Activated naive CD8-positive, alpha-beta T cell treated with anti-CD3 and anti-CD28 coated beads, Interleukin-2, amount 50 U/mL, for 24 hours (primary cell): ENCODE results near the gene RELB.
"Not testable (repeated sequence)": the region's sequence is repeated elsewhere in the genome, so short reads cannot be mapped to it uniquely, and the experiment has no call there.

Source experiments
- ATAC-seq: fragments of 150-1000 bp; cut with Tn5 transposase; one replicate; pipeline ENCODE4 v1.10.0; 2021
- DNase-seq: peaks from one replicate; pipeline ENCODE4 v3.0.0; 2021
- H3K27ac Mint-ChIP-seq: one replicate; pipeline ENCODE4 v1.8.0; 2021; ENCODE audit warnings: mild to moderate bottlenecking, mixed read lengths
- H3K27me3 Mint-ChIP-seq: one replicate; pipeline ENCODE4 v1.8.0; 2021; ENCODE audit warnings: mixed read lengths
- H3K36me3 Mint-ChIP-seq: one replicate; pipeline ENCODE4 v1.8.0; 2021; ENCODE audit warnings: low read depth, mixed read lengths
- H3K4me1 Mint-ChIP-seq: one replicate; pipeline ENCODE4 v1.8.0; 2021; ENCODE audit warnings: mixed read lengths
- H3K4me3 Mint-ChIP-seq: one replicate; pipeline ENCODE4 v1.8.0; 2021; ENCODE audit warnings: mild to moderate bottlenecking, moderate library complexity, mixed read lengths
- H3K9me3 Mint-ChIP-seq: one replicate; pipeline ENCODE4 v1.8.0; 2021; ENCODE audit warnings: mixed read lengths

The RELB gene

GRCh38 chr19:45001087-45001739, at the start of gene RELB:
TSS of gene RELB (plus strand) at chr19:45001464. CDS start at chr19:45001580, 116 bp downstream.
- peaks cover 20% of the 10 kb centered on the region for H3K4me1 Mint-ChIP-seq
- peak within 1 kb of the TSS; percentile 96 for H3K27ac Mint-ChIP-seq
- peak within 1 kb of the TSS; percentile 92 for H3K4me3 Mint-ChIP-seq
- no peaks in the 10 kb centered on the region for H3K27me3 Mint-ChIP-seq
- H3K9me3 Mint-ChIP-seq = no peaks in the 10 kb centered on the region
- peak; percentile 68 for ATAC-seq
- H3K36me3 Mint-ChIP-seq = peaks cover 16% of the 10 kb centered on the region
- DNase-seq = peak; percentile 98

DNA sequence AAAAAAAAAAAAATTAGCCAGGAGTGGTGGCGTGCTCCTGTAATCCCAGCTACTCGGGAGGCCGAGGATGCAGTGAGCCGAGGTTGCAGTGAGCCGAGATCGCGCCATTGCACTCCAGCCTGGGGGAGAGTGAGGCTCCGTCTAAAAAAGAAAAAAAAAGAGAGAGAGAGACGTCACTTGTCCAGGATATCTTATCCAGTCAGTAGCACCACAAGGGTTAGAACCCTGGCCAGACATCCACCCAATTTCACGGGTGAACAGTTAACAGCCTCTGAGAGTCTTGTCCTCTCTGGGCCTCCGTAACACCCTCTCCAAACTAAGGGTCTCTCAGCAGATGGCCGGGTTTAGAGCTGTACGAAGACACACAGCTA, 47.0 kb upstream of the RELB start:
- DNase-seq (no peak), ATAC-seq (no peak)
- Mint-ChIP-seq H3K9me3 (no peaks in the 10 kb centered on the region), H3K36me3 (peaks cover 6% of the 10 kb centered on the region), H3K4me1 (peaks cover 45% of the 10 kb centered on the region), H3K4me3 (peak overlapping the region; percentile 93), H3K27me3 (no peaks in the 10 kb centered on the region), H3K27ac (peak overlapping the region; percentile 97)

- peak within 1 kb of the TSS; percentile 97 for H3K27ac Mint-ChIP-seq
- peaks cover 6% of the 10 kb centered on the region for H3K36me3 Mint-ChIP-seq
- H3K27me3 Mint-ChIP-seq = no peaks in the 10 kb centered on the region
- peak within 1 kb of the TSS; percentile 93 for H3K4me3 Mint-ChIP-seq
- peaks cover 51% of the 10 kb centered on the region for H3K4me1 Mint-ChIP-seq
- H3K9me3 Mint-ChIP-seq = no peaks in the 10 kb centered on the region
- DNase-seq = peak; percentile 97
- peak; percentile 92 for ATAC-seq
These were observed 46.4 kb upstream of the RELB start, which contains the start of gene CLPTM1 for GRCh38 chr19:44954649-44955504. TSS of gene CLPTM1 (plus strand) at chr19:44955380. CDS start at chr19:44955396, 16 bp downstream.

DNA sequence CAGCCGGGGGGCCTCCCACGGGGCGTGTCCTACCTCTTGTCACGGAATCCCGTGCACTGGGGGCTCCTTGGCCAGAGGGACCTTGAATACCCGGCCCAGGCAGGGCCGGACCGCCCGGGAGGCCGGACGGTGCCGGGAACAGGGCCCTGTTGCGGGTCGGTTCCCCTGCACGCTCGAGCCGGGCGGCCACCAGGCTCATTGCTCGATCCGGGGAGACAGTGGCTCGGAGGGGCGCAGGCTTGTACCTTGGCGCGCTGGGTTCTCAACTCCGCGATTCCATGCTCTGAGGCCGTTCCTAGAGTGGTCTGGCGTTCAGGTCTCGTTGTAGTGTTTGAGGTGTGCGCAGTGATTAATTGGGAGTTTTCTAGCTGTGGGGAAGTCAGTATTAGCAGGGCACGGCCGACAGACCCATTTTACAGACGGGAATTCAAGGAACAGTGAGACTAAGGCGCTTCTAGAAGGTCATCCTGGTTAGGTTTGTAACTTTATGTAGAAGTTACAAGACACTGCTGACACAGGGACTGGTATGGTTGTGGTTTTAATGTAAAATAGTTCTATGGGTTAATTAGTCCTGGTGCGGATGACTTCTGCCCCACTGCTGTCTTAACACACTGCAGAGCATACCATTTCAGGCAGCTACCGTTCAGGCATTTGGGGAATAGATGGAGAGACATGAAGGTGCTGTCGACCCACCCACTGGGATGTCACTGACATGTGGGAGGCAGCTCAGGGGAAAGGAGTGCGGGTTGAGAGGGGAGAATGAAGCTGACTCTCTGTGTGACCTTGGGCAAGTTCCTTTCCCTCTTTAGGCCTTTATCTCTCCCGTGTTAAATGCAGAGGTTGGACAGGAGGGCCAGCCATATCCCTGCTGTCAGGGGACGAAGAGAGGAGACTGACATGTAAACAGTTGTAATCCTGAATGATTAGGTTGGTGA, 45.5 kb upstream of the RELB start:
- Mint-ChIP-seq H3K27me3 (no peaks in the 10 kb centered on the region), H3K4me1 (peaks cover 56% of the 10 kb centered on the region), H3K27ac (peak overlapping the region; percentile 92), H3K4me3 (peak overlapping the region; percentile 93), H3K36me3 (peaks cover 6% of the 10 kb centered on the region), H3K9me3 (no peaks in the 10 kb centered on the region)
- DNase-seq = no peak
- ATAC-seq = peak; percentile 8

DNA sequence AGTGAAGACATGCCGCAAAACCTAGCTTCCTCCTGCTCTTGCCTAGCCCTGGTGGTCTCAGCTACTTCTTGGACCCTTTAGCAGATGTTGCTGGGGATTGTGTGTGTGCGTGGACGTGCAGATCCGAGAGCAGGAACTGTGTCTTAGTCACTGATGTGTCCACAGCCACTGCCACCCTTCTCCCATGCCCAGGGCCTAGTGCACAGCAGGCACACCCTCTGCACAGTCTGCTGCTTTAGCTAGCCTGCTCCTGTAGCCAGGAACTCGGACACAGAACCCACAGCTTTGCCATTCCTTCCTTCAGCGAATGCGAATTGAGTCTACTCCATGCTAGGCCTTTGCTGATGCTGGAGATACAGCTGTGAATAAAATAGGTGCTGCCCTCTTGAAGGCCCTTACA, 43.7 kb upstream of the RELB start:
- Mint-ChIP-seq H3K27me3 (no peaks in the 10 kb centered on the region), H3K9me3 (no peaks in the 10 kb centered on the region), H3K36me3 (peaks cover 10% of the 10 kb centered on the region), H3K27ac (peak overlapping the region; percentile 72), H3K4me3 (no peak overlapping the region), H3K4me1 (peaks cover 57% of the 10 kb centered on the region)
- DNase-seq (no peak), ATAC-seq (no peak)

DNA sequence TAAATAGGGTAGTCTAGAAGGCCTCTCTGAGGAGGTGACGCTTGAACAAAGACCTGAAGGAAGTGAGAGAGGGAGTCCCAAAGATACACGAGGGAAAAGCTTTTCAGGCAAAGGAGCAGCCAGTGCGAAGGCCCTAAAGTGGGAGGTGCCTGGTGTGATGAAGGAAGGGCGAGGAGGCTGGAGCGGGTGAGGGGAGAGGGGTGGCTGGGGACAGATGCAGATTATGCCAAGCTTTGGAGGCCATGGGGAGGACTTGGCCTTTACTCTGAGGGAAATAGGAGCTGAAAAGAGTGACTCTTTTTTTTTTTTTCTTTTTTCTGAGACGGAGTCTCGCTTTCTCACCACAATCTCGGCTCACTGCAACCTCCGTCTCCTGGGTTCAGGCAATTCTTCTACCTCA, 43.2 kb upstream of the RELB start:
- peak overlapping the region; percentile 72 for H3K27ac Mint-ChIP-seq
- DNase-seq = no peak
- no peak for ATAC-seq
- no peaks in the 10 kb centered on the region for H3K9me3 Mint-ChIP-seq
- peaks cover 57% of the 10 kb centered on the region for H3K4me1 Mint-ChIP-seq
- no peak overlapping the region for H3K4me3 Mint-ChIP-seq
- H3K27me3 Mint-ChIP-seq = no peaks in the 10 kb centered on the region
- H3K36me3 Mint-ChIP-seq = peaks cover 10% of the 10 kb centered on the region

DNA sequence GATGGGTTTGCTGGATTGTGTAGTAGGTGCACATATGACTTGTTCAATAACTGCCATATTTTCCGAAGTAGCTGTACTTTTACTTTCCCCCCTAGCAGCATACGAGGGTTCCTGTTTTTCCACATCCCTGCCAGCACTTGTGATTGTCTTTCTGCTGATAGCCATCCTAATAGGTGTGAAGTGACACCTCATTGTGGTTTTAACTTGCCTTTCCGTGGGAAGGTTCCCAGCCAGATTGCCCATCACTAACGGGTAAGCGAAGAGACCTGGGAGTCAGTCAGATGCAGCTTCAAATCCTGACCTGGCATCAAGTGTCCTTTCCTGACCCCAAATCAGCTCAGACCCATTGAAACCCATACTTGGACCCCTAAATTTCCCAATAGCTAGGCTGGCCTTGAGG, 41.6 kb upstream of the RELB start:
- H3K9me3 Mint-ChIP-seq = no peaks in the 10 kb centered on the region
- no peak for DNase-seq
- peak overlapping the region; percentile 72 for H3K27ac Mint-ChIP-seq
- ATAC-seq = no peak
- H3K4me3 Mint-ChIP-seq = no peak overlapping the region
- H3K27me3 Mint-ChIP-seq = no peaks in the 10 kb centered on the region
- peaks cover 48% of the 10 kb centered on the region for H3K4me1 Mint-ChIP-seq
- peaks cover 13% of the 10 kb centered on the region for H3K36me3 Mint-ChIP-seq

- Mint-ChIP-seq H3K36me3 (peaks cover 15% of the 10 kb centered on the region), H3K9me3 (no peaks in the 10 kb centered on the region), H3K4me1 (peaks cover 41% of the 10 kb centered on the region), H3K27ac (peak overlapping the region; percentile 33), H3K4me3 (no peak overlapping the region), H3K27me3 (no peaks in the 10 kb centered on the region)
- DNase-seq = no peak
- ATAC-seq = no peak
These were observed 40.1 kb upstream of the RELB start for GRCh38 chr19:44960906-44961728.

DNA sequence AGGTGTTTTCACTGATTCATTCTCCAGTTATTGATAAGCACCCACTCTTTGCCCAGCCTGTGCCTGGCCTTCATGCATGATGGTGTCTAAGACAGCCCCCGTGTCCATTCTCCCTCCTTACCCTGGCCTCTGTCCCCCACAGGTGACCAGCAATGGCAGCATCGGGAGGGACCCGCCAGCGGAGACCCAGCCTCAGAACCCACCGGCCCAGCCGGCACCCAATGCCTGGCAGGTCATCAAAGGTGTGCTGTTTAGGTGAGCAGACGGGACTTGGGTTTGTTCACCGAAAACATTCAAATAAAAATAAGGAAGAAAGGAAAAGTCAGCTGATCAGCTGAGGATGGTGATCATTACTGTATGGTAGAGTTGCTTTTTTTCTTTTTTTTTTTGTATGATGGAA, 39.4 kb upstream of the RELB start:
- Mint-ChIP-seq H3K9me3 (no peaks in the 10 kb centered on the region), H3K27ac (peak overlapping the region; percentile 33), H3K36me3 (peaks cover 15% of the 10 kb centered on the region)

DNA sequence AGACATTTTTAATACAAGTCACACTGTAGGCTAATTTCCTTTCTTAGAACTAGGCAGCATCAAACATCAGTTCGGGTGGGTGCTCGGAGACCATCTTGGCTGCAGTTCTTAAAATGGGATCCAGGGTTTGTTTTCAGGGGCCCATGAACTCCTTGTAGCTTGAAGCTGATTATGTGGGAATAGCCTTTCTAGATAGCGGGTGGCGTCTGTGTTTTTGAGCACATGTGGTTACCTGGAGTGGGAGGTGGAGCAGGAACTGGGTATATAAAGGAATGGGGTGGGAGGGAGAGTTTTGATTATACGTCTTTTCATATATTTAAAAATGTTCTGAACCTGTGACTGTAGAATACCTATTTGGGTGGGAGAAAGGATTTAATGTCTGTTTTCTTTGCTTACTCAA, 33.1 kb upstream of the RELB start:
- no peak overlapping the region for H3K4me3 Mint-ChIP-seq
- H3K4me1 Mint-ChIP-seq = no peaks in the 10 kb centered on the region
- peaks cover 20% of the 10 kb centered on the region for H3K36me3 Mint-ChIP-seq
- DNase-seq = no peak
- no peak for ATAC-seq
- H3K27ac Mint-ChIP-seq = no peak overlapping the region
- H3K9me3 Mint-ChIP-seq = no peaks in the 10 kb centered on the region
- H3K27me3 Mint-ChIP-seq = no peaks in the 10 kb centered on the region

More for the DNA sequence above, 39.4 kb upstream of the RELB start:
- DNase-seq (no peak), ATAC-seq (no peak)
- peaks cover 34% of the 10 kb centered on the region for H3K4me1 Mint-ChIP-seq
- no peak overlapping the region for H3K4me3 Mint-ChIP-seq
- H3K27me3 Mint-ChIP-seq = no peaks in the 10 kb centered on the region

- ATAC-seq (no peak), DNase-seq (no peak)
- peaks cover 22% of the 10 kb centered on the region for H3K36me3 Mint-ChIP-seq
These were observed 32.6 kb upstream of the RELB start for GRCh38 chr19:44968670-44969069.

GRCh38 chr19:44969437-44969836, 31.8 kb upstream of the RELB start:
- DNase-seq (no peak), ATAC-seq (no peak)
- no peak overlapping the region for H3K27ac Mint-ChIP-seq
- H3K36me3 Mint-ChIP-seq = peaks cover 19% of the 10 kb centered on the region
- H3K27me3 Mint-ChIP-seq = no peaks in the 10 kb centered on the region
- no peaks in the 10 kb centered on the region for H3K9me3 Mint-ChIP-seq
- no peak overlapping the region for H3K4me3 Mint-ChIP-seq
- H3K4me1 Mint-ChIP-seq = peaks cover 2% of the 10 kb centered on the region

More at GRCh38 chr19:44968670-44969069, 32.6 kb upstream of the RELB start:
- Mint-ChIP-seq H3K4me3 (no peak overlapping the region), H3K9me3 (no peaks in the 10 kb centered on the region), H3K27me3 (no peaks in the 10 kb centered on the region), H3K27ac (no peak overlapping the region), H3K4me1 (peaks cover 2% of the 10 kb centered on the region)

GRCh38 chr19:44971451-44971850, 29.8 kb upstream of the RELB start:
- DNase-seq, H3K4me1 Mint-ChIP-seq, ATAC-seq, H3K4me3 Mint-ChIP-seq, H3K27me3 Mint-ChIP-seq, H3K9me3 Mint-ChIP-seq, H3K27ac Mint-ChIP-seq: not testable (repeated sequence)
- peaks cover 11% of the 10 kb centered on the region for H3K36me3 Mint-ChIP-seq
